Endothelial cell of umbilical vein (primary cell): Measurements from ENCODE around the gene ITGA2. TPM values are rescaled to one million over a fixed set of nuclear protein-coding genes. Genes with fewer than 3 reads are reported as not detected.

ENCODE experiments used
- BruUV-seq: library from RNA; stranded (reverse); fragments of 400-500 nt; replicated peaks from 2 replicates; lab custom pipeline; 2021; lab: Mats Ljungman, UMichigan
- CTCF ChIA-PET: fragments of 300-600, 350-600 bp; sonication (Branson Sonifier 250); formaldehyde crosslinking; loops from one replicate; lab custom pipeline; 2021; ENCODE audit warnings: antibody characterized with exemption, inconsistent platforms; lab: Charles Lee
- POLR2A ChIA-PET: fragments of 300-600, 350-600 bp; sonication (Branson Sonifier 250); formaldehyde crosslinking; loops from one replicate; lab custom pipeline; 2021; ENCODE audit warnings: antibody characterized with exemption, inconsistent platforms; lab: Charles Lee
- DNase-seq: peaks from one replicate; pipeline ENCODE4 v3.0.0-alpha.2; 2011; ENCODE audit warnings: low read depth, low spot score
- FAIRE-seq: peaks from 2 replicates; lab custom pipeline; 2011; peaks lifted over from hg19 to GRCh38; lab: Jason Lieb, UNC
- H2AFZ ChIP-seq: 2 replicates; pipeline ENCODE4 v1.6.0; 2012; ENCODE audit warnings: low read depth, low read length, control low read depth, inconsistent platforms
- H3K27ac ChIP-seq: 2 replicates; pipeline ENCODE4 v1.5.1; 2011; ENCODE audit warnings: low read depth, mild to moderate bottlenecking, control low read depth, low read length, moderate library complexity; ENCODE audit not compliant: insufficient read depth
- H3K27me3 ChIP-seq, 2 experiments: 2 replicates each; pipeline versions ENCODE4 v1.6.0 to v1.6.1; 2011; ENCODE audit warnings: low read length in 2 of 2, mixed read lengths in 1 of 2; ENCODE audit not compliant: control insufficient read depth in 2 of 2, insufficient read depth in 2 of 2
- H3K36me3 ChIP-seq, 2 experiments: 2 replicates in 1 of 2; 3 replicates in 1 of 2; pipeline ENCODE4 v1.5.1; 2011; ENCODE audit warnings: low read length in 2 of 2, mild to moderate bottlenecking in 1 of 2, moderate library complexity in 1 of 2; ENCODE audit not compliant: control insufficient read depth in 2 of 2, insufficient read depth in 2 of 2; ENCODE audit errors: extremely low read depth in 1 of 2
- H3K4me1 ChIP-seq: 3 replicates; pipeline ENCODE4 v1.5.1; 2011; ENCODE audit warnings: mild to moderate bottlenecking, low read length; ENCODE audit not compliant: control insufficient read depth, insufficient read depth; ENCODE audit errors: extremely low read depth
- H3K4me2 ChIP-seq: 2 replicates; pipeline ENCODE4 v1.6.1; 2011; ENCODE audit warnings: low read length, control low read depth, mixed read lengths; ENCODE audit not compliant: insufficient read depth
- H3K4me3 ChIP-seq, 3 experiments: fragments of 200-600 bp in 1 of 3; sonication (generic), shearing (Covaris generic) in 1 of 3; replicated peaks in 1 of 3; 2 replicates each; pipeline ENCODE4 v1.5.1; 2011 to 2016; ENCODE audit warnings: control low read depth in 3 of 3, low read length in 3 of 3, mild to moderate bottlenecking in 2 of 3, inconsistent platforms in 1 of 3, low read depth in 1 of 3, moderate library complexity in 1 of 3; ENCODE audit not compliant: insufficient read depth in 1 of 3
- H3K79me2 ChIP-seq: 2 replicates; pipeline ENCODE4 v1.6.0; 2012; ENCODE audit warnings: low read length, inconsistent platforms; ENCODE audit not compliant: control insufficient read depth, insufficient read depth
- H3K9ac ChIP-seq: replicated peaks from 2 replicates; pipeline ENCODE3; 2011; ENCODE audit warnings: low read length, control low read depth; ENCODE audit not compliant: insufficient read depth; ENCODE audit errors: extremely low read depth
- H3K9me1 ChIP-seq: replicated peaks from 3 replicates; pipeline ENCODE4 v1.6.0; 2011; ENCODE audit warnings: mild to moderate bottlenecking, low read length; ENCODE audit not compliant: control insufficient read depth, insufficient read depth; ENCODE audit errors: extremely low read depth
- H3K9me3 ChIP-seq: replicated peaks from 2 replicates; pipeline ENCODE4 v1.5.1; 2012; ENCODE audit warnings: low read length, inconsistent platforms; ENCODE audit not compliant: control insufficient read depth, insufficient read depth
- H4K20me1 ChIP-seq: replicated peaks from 2 replicates; pipeline ENCODE3; 2011; ENCODE audit warnings: mild to moderate bottlenecking, low read length; ENCODE audit not compliant: control insufficient read depth, insufficient read depth; ENCODE audit errors: extremely low read depth
- EZH2 ChIP-seq: IDR thresholded peaks from 2 replicates; pipeline ENCODE4 v1.6.1; 2012; ENCODE audit warnings: borderline replicate concordance, low read depth, mild to moderate bottlenecking, moderate library complexity, low read length, inconsistent platforms; ENCODE audit not compliant: severe bottlenecking
- FOS ChIP-seq: IDR thresholded peaks from 2 replicates; pipeline ENCODE4 v1.6.1; 2011; ENCODE audit warnings: mild to moderate bottlenecking, low read length, moderate library complexity, borderline replicate concordance; ENCODE audit not compliant: insufficient read depth
- GATA2 ChIP-seq: IDR thresholded peaks from 2 replicates; pipeline ENCODE4 v1.7.0; 2011; ENCODE audit warnings: low read depth, mild to moderate bottlenecking, moderate library complexity, mixed read lengths, low read length; ENCODE audit not compliant: insufficient read length, insufficient read depth
- JUN ChIP-seq: IDR thresholded peaks from 2 replicates; pipeline ENCODE4 v1.6.1; 2011; ENCODE audit warnings: borderline replicate concordance, low read depth; ENCODE audit not compliant: insufficient read length, insufficient read depth
- MYC ChIP-seq: IDR thresholded peaks from one replicate; pipeline ENCODE4 v1.6.1; 2011; ENCODE audit warnings: mild to moderate bottlenecking, low read depth, low read length
- POLR2A ChIP-seq: IDR thresholded peaks from 2 replicates; pipeline ENCODE4 v1.6.1; 2012; ENCODE audit warnings: low read depth, mild to moderate bottlenecking, control low read depth, low read length
- POLR2AphosphoS5 ChIP-seq: IDR thresholded peaks from 2 replicates; pipeline ENCODE4 v1.6.1; 2012; ENCODE audit warnings: low read depth, mild to moderate bottlenecking, control low read depth, low read length, moderate library complexity; ENCODE audit not compliant: insufficient read depth
- dilution Hi-C: fragments of 300-500 bp; cut with MboI; formaldehyde crosslinking; loops from one replicate; pipeline ENCODE4 v1.15.0; 2019; ENCODE audit warnings: low sequenced_read_pairs; ENCODE audit not compliant: extremely low pct_ligation_motif_present
- intact Hi-C: fragments of 100-400 bp; cut with micrococcal nuclease; formaldehyde crosslinking; loops from one replicate; pipeline ENCODE4 v1.10.0; 2022
- polyA plus RNA-seq, 4 experiments: library from polyadenylated mRNA; depleted of rRNA in 3 of 4; stranded (reverse) in 3 of 4; unstranded in 1 of 4; fragments of >200 nt; gene quantifications; 2 replicates each; pipeline versions ENCODE4 v1.2.1 to v1.2.3, GENCODE V29; 2011 to 2012; ENCODE audit warnings: missing spikeins in 1 of 4
- total RNA-seq: library from RNA; stranded (reverse); gene quantifications from 2 replicates; pipeline ENCODE4 v1.2.3, GENCODE V29; 2021
- TF ChIP-seq, protein P1 (sequence below): IDR thresholded peaks from 2 replicates; pipeline ENCODE4 v1.6.1; 2011; ENCODE audit not compliant: insufficient read depth, insufficient read length
- TF ChIP-seq, protein P2 (sequence below), 2 donors: IDR thresholded peaks; 1 replicate in 1 of 2; 2 replicates in 1 of 2; pipeline ENCODE4 v1.5.1; 2011; ENCODE audit warnings: low read length in 2 of 2, mild to moderate bottlenecking in 2 of 2, moderate library complexity in 2 of 2, control low read depth in 1 of 2, inconsistent platforms in 1 of 2, low read depth in 1 of 2; ENCODE audit not compliant: insufficient read depth in 1 of 2; ENCODE audit errors: extremely low read depth in 1 of 2

Gene ITGA2
- total and polyA plus RNA-seq, 2 donors (not counting 3 experiments of a cell fraction or from before 2014, with no cell fraction given): 11.2 to 62.3 TPM

DNA sequence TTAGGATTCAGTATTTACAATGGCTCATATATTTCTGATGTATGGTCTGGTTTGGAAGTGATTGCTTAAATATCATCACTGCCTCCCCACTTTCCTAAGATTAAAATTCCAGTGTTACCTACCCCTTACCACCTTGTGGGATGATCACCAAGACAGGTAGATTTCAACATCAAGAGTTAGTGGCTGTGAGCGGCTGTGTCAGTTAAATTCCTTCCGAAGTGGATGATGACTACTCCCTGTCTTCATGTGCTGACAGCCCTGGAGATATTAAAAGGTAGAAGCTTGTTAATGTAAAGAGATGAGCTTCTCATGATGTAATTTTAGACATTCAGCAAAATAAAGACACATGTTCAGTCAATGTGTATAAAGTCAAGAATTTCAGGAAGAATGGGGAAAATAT lies 4.2 kb downstream of the ITGA2 start:
- Histone ChIP-seq H3K4me3 (no peak overlapping the region), H2AFZ (no peak overlapping the region), H3K9me1 (no peaks in the 10 kb centered on the region), H3K27me3 (no peaks in the 10 kb centered on the region), H3K79me2 (peaks cover 91% of the 10 kb centered on the region), H3K36me3 (no peaks in the 10 kb centered on the region), H3K4me2 (peak overlapping the region; percentile 18), H3K4me1 (peaks cover 38% of the 10 kb centered on the region), H3K9me3 (no peaks in the 10 kb centered on the region), H3K9ac (no peak overlapping the region), H4K20me1 (peaks cover 2% of the 10 kb centered on the region), H3K27ac (no peak overlapping the region)
- no TSS peak for BruUV-seq
- intact Hi-C loops: no loop called here
- ChIA-PET CTCF (no interaction called here), POLR2A (no interaction called here)
- TF ChIP-seq JUN: no peak
- no peak for TF ChIP-seq POLR2AphosphoS5
- no peak for TF ChIP-seq MYC
- no peak for TF ChIP-seq EZH2
- TF ChIP-seq, protein P1, sequence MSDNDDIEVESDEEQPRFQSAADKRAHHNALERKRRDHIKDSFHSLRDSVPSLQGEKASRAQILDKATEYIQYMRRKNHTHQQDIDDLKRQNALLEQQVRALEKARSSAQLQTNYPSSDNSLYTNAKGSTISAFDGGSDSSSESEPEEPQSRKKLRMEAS: no peak
- TF ChIP-seq GATA2: no peak
- TF ChIP-seq FOS: no peak
- TF ChIP-seq POLR2A: no peak
- TF ChIP-seq, protein P2, sequence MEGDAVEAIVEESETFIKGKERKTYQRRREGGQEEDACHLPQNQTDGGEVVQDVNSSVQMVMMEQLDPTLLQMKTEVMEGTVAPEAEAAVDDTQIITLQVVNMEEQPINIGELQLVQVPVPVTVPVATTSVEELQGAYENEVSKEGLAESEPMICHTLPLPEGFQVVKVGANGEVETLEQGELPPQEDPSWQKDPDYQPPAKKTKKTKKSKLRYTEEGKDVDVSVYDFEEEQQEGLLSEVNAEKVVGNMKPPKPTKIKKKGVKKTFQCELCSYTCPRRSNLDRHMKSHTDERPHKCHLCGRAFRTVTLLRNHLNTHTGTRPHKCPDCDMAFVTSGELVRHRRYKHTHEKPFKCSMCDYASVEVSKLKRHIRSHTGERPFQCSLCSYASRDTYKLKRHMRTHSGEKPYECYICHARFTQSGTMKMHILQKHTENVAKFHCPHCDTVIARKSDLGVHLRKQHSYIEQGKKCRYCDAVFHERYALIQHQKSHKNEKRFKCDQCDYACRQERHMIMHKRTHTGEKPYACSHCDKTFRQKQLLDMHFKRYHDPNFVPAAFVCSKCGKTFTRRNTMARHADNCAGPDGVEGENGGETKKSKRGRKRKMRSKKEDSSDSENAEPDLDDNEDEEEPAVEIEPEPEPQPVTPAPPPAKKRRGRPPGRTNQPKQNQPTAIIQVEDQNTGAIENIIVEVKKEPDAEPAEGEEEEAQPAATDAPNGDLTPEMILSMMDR (IDR thresholded peaks at IDR 0.05; ENCODE audit: extremely low read depth in 1 of 2, insufficient read depth in 1 of 2, low read depth in 1 of 2, low read length in 2 of 2): no peak
- DNase-seq (no peak), FAIRE-seq (no peak)
- dilution Hi-C loops: no loop called here
